Tibial artery (tissue), 4 donors: ENCODE data around the gene PRDM12.
"Not testable (repeated sequence)": the region's sequence is repeated elsewhere in the genome, so short reads cannot be mapped to it uniquely, and the experiment has no call there.

Experiments
- DNase-seq, 2 donors: peaks; one replicate each; pipeline ENCODE4 v3.0.0-alpha.2; 2019
- H3K27ac ChIP-seq, 2 donors: fragments of 200-600 bp; sonication (generic) in 1 of 2; 1 replicate in 1 of 2; 2 replicates in 1 of 2; pipeline ENCODE4 v1.5.1; 2018 to 2019; ENCODE audit warnings: mild to moderate bottlenecking in 1 of 2
- H3K27me3 ChIP-seq, 2 donors: fragments of 200-600 bp; sonication (generic) in 1 of 2; one replicate each; pipeline versions ENCODE4 v1.5.1 to v1.6.0; 2016 to 2019
- H3K36me3 ChIP-seq, 3 donors: fragments of 200-600 bp; sonication (generic) in 2 of 3; one replicate each; pipeline ENCODE4 v1.5.1; 2016 to 2019; ENCODE audit warnings: mild to moderate bottlenecking in 2 of 3
- H3K4me1 ChIP-seq, 4 donors: fragments of 200-600 bp; sonication (generic) in 2 of 4; 1 replicate in 3 of 4; 2 replicates in 1 of 4; pipeline ENCODE4 v1.5.1; 2016 to 2019
- H3K4me3 ChIP-seq, 2 donors: fragments of 200-600 bp; sonication (generic) in 1 of 2; 1 replicate in 1 of 2; 2 replicates in 1 of 2; pipeline ENCODE4 v1.5.1; 2018 to 2019; ENCODE audit warnings: mild to moderate bottlenecking in 2 of 2
- H3K9me3 ChIP-seq, 3 donors: fragments of 200-600 bp; sonication (generic) in 1 of 3; one replicate each; pipeline ENCODE4 v1.5.1; 2016 to 2019
- CTCF ChIP-seq, 2 experiments: fragments of 200-600 bp in 1 of 2; fragments of 450-650 bp in 1 of 2; IDR thresholded peaks; one replicate each; pipeline ENCODE4 v1.5.1; 2017 to 2019; ENCODE audit warnings: antibody characterized with exemption in 2 of 2, mild to moderate bottlenecking in 1 of 2, moderate library complexity in 1 of 2
- intact Hi-C: fragments of 100-400 bp; cut with DNase I; formaldehyde crosslinking; loops from one replicate; pipeline ENCODE4 v1.15.0; 2023; ENCODE audit warnings: low total_unique reads

Gene PRDM12

GRCh38 chr9:130682421-130683121 is 18.2 kb downstream of the PRDM12 start:
- intact Hi-C loops = loop anchor here (5.0 to 10.0 kb wide), 2 partner anchors 108 to 220 kb away; partner anchors contain the start of gene FUBP3
- Histone ChIP-seq H3K4me3 (peak overlapping the region; percentile 43 to 62), H3K27ac (no peak overlapping the region), H3K9me3 (peaks cover 0 to 4% (median 3%) of the 10 kb centered on the region in 3 donors), H3K27me3 (peaks cover 0 to 29% of the 10 kb centered on the region in 2 donors), H3K36me3 (no peaks in the 10 kb centered on the region), H3K4me1 (peaks cover 0 to 17% (median 15%) of the 10 kb centered on the region in 4 donors)
- peak; percentile 72 to 76 for TF ChIP-seq CTCF (IDR thresholded peaks at IDR 0.05)
- peak; percentile 56 to 84 for DNase-seq

DNA sequence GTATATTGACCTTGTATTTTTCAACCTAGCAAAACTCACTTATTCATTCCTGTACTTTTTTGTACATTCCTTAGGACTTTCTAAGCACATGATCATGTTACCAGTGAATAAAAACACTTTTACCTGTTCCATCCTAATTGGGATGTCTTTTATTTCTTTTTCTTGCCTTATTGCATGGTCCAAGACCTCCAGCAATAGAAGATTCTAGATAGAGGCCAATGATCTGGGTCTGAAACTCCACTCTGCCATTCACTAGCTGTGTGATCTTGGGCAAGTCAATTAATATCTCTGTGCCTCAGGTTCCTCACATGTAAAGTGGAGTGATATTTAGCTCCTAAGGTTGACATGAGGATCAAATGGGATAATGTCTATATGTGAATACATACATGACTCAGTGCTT is 20.7 kb downstream of the PRDM12 start:
- no peak overlapping the region for H3K27ac ChIP-seq
- intact Hi-C loops = loop anchor here (10.0 kb wide), 1 partner anchor 110 kb away; the partner anchor contains the start of gene FUBP3
- TF ChIP-seq CTCF (IDR thresholded peaks at IDR 0.05) = no peak

DNA sequence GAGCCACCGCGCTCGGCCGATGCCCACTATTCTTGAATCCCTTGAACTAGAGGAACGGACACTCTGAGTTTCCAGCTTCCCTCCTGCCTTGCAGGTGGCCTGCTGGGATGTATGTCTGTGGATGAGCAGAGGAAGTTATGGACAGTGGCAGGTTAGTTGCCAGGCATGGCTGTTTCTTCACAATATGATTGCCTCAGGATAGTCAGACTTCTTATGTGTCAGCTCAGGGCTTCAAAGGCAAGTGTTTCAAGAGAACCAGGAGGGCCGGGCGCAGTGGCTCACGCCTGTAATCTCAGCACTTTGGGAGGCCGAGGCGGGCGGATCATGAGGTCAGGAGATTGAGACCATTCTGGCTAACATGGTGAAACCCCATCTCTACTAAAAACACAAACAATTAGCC is 21.6 kb downstream of the PRDM12 start:
- H3K4me1 ChIP-seq = peaks cover 0 to 20% (median 17%) of the 10 kb centered on the region in 4 donors
- intact Hi-C loops = loop anchor here (10.0 kb wide), 1 partner anchor 111 kb away; the partner anchor contains the start of gene FUBP3
- not testable (repeated sequence) for H3K27me3 ChIP-seq, DNase-seq, H3K9me3 ChIP-seq, H3K36me3 ChIP-seq, H3K27ac ChIP-seq, H3K4me3 ChIP-seq

More for the DNA sequence above, 20.7 kb downstream of the PRDM12 start:
- peaks cover 0 to 20% (median 16%) of the 10 kb centered on the region in 4 donors for H3K4me1 ChIP-seq
- no peak overlapping the region for H3K4me3 ChIP-seq
- peaks cover 0 to 4% (median 3%) of the 10 kb centered on the region in 3 donors for H3K9me3 ChIP-seq
- DNase-seq = no peak
- no peaks in the 10 kb centered on the region for H3K36me3 ChIP-seq
- peaks cover 0 to 10% of the 10 kb centered on the region in 2 donors for H3K27me3 ChIP-seq

DNA sequence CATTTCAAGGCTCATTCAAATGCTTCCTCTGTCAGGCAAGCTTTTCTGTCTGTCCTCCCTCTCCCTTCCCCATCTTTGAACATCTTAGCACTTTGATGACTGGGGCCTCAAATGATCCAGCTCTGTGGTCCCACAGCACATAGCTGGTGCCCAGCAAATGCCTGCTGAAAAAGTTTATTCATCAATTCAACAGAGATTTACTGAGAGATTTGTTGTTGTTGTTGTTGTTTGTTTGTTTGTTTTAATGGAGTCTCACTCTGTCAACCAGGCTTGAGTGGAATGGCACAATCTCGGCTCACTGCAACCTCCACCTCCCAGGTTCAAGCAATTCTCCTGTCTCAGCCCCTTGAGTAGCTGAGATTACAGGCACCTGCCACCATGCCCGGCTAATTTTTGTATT is 23.2 kb downstream of the PRDM12 start:
- peaks cover 0 to 8% (median 5%) of the 10 kb centered on the region in 4 donors for H3K4me1 ChIP-seq
- no peak for DNase-seq
- no peak for TF ChIP-seq CTCF (IDR thresholded peaks at IDR 0.05)
- peaks cover 0 to 4% (median 3%) of the 10 kb centered on the region in 3 donors for H3K9me3 ChIP-seq
- intact Hi-C loops = loop anchor here (10.0 kb wide), 1 partner anchor 113 kb away; the partner anchor contains the start of gene FUBP3
- H3K36me3 ChIP-seq = no peaks in the 10 kb centered on the region
- no peak overlapping the region for H3K27ac ChIP-seq
- H3K4me3 ChIP-seq = no peak overlapping the region
- H3K27me3 ChIP-seq = no peaks in the 10 kb centered on the region

GRCh38 chr9:130688072-130688471 is 23.7 kb downstream of the PRDM12 start:
- H3K36me3 ChIP-seq = no peaks in the 10 kb centered on the region
- no peaks in the 10 kb centered on the region for H3K27me3 ChIP-seq
- intact Hi-C loops = loop anchor here (10.0 kb wide), 1 partner anchor 113 kb away; the partner anchor contains the start of gene FUBP3
- peaks cover 0 to 4% (median 3%) of the 10 kb centered on the region in 3 donors for H3K9me3 ChIP-seq
- no peak for TF ChIP-seq CTCF (IDR thresholded peaks at IDR 0.05)
- no peak for DNase-seq
- no peak overlapping the region for H3K27ac ChIP-seq
- H3K4me1 ChIP-seq = peaks cover 0 to 12% (median 7%) of the 10 kb centered on the region in 4 donors
- no peak overlapping the region for H3K4me3 ChIP-seq

GRCh38 chr9:130689572-130689936 is 25.2 kb downstream of the PRDM12 start:
- Histone ChIP-seq H3K4me1 (peaks cover 0 to 21% (median 15%) of the 10 kb centered on the region in 4 donors), H3K9me3 (peaks cover 0 to 4% (median 3%) of the 10 kb centered on the region in 3 donors), H3K36me3 (no peaks in the 10 kb centered on the region), H3K27me3 (no peaks in the 10 kb centered on the region), H3K27ac (peak overlapping the region; percentile 56 to 71), H3K4me3 (peak overlapping the region; percentile 38 to 46)
- intact Hi-C loops = loop anchor here (10.0 kb wide), 1 partner anchor 115 kb away; the partner anchor contains the start of gene FUBP3
- no peak for TF ChIP-seq CTCF (IDR thresholded peaks at IDR 0.05)
- DNase-seq = no peak
